ENCODE data around the gene LRP11.

DNA sequence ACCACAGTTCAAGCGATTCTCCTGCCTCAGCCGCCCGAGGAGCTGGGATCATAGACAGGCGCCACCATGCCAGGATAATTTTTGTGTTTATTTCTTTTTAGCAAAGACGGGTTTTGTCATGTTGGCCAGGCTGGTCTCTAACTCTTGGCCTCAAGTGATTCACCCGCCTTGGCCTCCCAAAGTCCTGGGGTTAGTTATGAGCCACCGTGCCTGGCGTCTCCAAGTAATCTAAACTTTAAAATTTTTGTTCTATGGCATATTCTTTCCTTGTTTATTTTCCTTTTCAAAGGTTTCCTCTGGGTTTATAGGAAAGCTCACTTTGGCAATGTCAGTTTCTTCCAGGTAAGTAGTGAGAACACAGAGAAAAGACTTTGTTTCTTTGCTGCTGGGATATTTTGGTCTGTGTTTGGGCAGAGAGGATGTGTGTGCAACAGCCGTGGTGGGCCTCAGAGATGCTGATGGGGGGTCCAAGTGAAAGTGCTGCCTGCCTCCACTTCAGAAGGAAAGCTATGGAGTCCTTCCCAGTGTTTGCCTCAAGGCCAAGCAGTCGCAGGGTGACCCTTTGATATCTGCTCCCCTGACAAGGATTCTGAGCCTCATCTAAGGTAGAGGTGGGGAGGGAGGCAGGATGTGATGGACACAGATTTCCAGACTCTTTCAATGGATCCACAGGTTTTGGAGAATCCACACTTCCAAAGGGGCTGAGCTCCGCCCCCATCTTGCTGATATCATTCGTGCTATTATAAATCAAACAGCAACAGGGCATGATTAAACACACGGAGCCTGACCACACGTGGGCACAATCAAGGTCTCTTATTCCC, 2.3 kb downstream of the LRP11 start:
- TF ChIP-seq TEAD4 (IDR thresholded peaks at IDR 0.05) (no peak), TAF1 (IDR thresholded peaks at IDR 0.05; ENCODE audit: low read depth) (no peak), CREB1 (IDR thresholded peaks at IDR 0.05; ENCODE audit: low read depth) (no peak), CEBPB (IDR thresholded peaks at IDR 0.05) (no peak), TCF12 (IDR thresholded peaks at IDR 0.05; ENCODE audit: low read depth) (no peak), REST (IDR thresholded peaks at IDR 0.05; ENCODE audit: low read depth) (no peak), NFIC (IDR thresholded peaks at IDR 0.05) (no peak), USF1 (IDR thresholded peaks at IDR 0.05) (no peak), RAD21 (IDR thresholded peaks at IDR 0.05; ENCODE audit: low read depth) (no peak), EP300 (IDR thresholded peaks at IDR 0.05; ENCODE audit: borderline replicate concordance) (no peak), YY1 (IDR thresholded peaks at IDR 0.05; ENCODE audit: low read depth) (no peak)
- TF ChIP-seq, protein P1, sequence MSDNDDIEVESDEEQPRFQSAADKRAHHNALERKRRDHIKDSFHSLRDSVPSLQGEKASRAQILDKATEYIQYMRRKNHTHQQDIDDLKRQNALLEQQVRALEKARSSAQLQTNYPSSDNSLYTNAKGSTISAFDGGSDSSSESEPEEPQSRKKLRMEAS (IDR thresholded peaks at IDR 0.05), result no peak

All from Ishikawa (cell line).